NB4 (cell line): ENCODE measurements around the gene APCDD1L.

Experiments
- DNase-seq: peaks from one replicate; pipeline ENCODE4 v3.0.0; 2010; ENCODE audit warnings: low read depth
- H3K4me3 ChIP-seq: one replicate; pipeline ENCODE4 v1.5.1; 2011; ENCODE audit warnings: mild to moderate bottlenecking, low read depth, low read length, moderate library complexity
- CTCF ChIP-seq: IDR thresholded peaks from one replicate; pipeline ENCODE4 v1.5.1; 2012; ENCODE audit warnings: low read depth, low read length
- MAX ChIP-seq: IDR thresholded peaks from 2 replicates; pipeline ENCODE4 v1.6.1; 2011; ENCODE audit warnings: low read depth, low read length
- MYC ChIP-seq: IDR thresholded peaks from 2 replicates; pipeline ENCODE4 v1.6.1; 2011; ENCODE audit warnings: low read depth, low read length
- POLR2A ChIP-seq: IDR thresholded peaks from 2 replicates; pipeline ENCODE4 v1.6.1; 2011; ENCODE audit warnings: mild to moderate bottlenecking; ENCODE audit not compliant: insufficient read length; ENCODE audit errors: extremely low read depth

Gene APCDD1L

GRCh38 chr20:58473453-58474425 is 41.5 kb downstream of the APCDD1L start:
- no peak overlapping the region for H3K4me3 ChIP-seq
- DNase-seq, result no peak
- TF ChIP-seq CTCF (no peak), POLR2A (no peak), MAX (no peak), MYC (no peak)

- TF ChIP-seq POLR2A (no peak), MAX (no peak), CTCF (no peak), MYC (no peak)
- DNase-seq, result no peak
- H3K4me3 ChIP-seq, result no peak overlapping the region
Measured at GRCh38 chr20:58472273-58473018, 42.8 kb downstream of the APCDD1L start.

- no peak overlapping the region for H3K4me3 ChIP-seq
- DNase-seq, result no peak
- TF ChIP-seq POLR2A (no peak), MYC (no peak), MAX (no peak), CTCF (no peak)
Measured at GRCh38 chr20:58471193-58472164, 43.7 kb downstream of the APCDD1L start.

GRCh38 chr20:58470336-58471192 is 44.6 kb downstream of the APCDD1L start:
- no peak for DNase-seq
- no peak overlapping the region for H3K4me3 ChIP-seq
- no peak for TF ChIP-seq POLR2A
- no peak for TF ChIP-seq MAX
- TF ChIP-seq CTCF, result no peak
- no peak for TF ChIP-seq MYC
